ENCODE measurements around the gene MID1. TPM values are rescaled to one million over a fixed set of nuclear protein-coding genes. Genes with fewer than 3 reads are reported as not detected.

MID1 gene
- total RNA-seq, 2 experiments from 2014 or later = 0.19 TPM; not detected in 1

DNA sequence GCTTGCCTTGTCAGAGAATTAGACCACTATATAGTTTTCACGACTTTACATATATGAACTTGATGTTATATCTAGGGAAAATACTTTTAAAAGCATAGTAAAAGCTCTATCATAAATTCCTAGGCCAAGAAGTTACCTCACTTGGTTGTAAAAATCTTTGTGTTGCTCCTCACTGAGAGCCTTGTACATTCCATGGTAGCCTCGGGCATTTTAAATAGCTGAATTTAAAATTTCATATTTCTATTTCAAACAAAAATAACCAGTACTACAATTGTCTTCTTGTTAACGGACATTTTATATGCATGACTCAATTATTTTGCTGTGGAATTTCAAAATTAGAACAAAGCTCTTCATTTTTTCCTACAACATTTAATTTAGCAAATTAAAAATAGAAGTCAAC lies 107.6 kb downstream of the MID1 start:
- no peaks in the 10 kb centered on the region for H3K27me3 Mint-ChIP-seq
- Histone ChIP-seq H3K27me3 (ENCODE audit: control insufficient read depth in 1 of 2, insufficient read depth in 2 of 2, low read length in 2 of 2) (no peaks in the 10 kb centered on the region), H3K4me3 (ENCODE audit: low read length) (no peak overlapping the region), H3K9me3 (ENCODE audit: control insufficient read depth in 1 of 2, insufficient read depth in 1 of 2, low read length in 2 of 2) (no peaks in the 10 kb centered on the region), H3K4me1 (ENCODE audit: insufficient read depth, low read length) (no peaks in the 10 kb centered on the region), H3K27ac (ENCODE audit: low read depth in 1 of 2, low read length in 2 of 2) (no peak overlapping the region), H3K36me3 (ENCODE audit: insufficient read depth, low read length) (no peaks in the 10 kb centered on the region)
- POLR2A ChIA-PET = no interaction called here
- no peaks in the 10 kb centered on the region for H3K4me1 Mint-ChIP-seq (ENCODE audit: low read depth)
- CTCF ChIA-PET = no interaction called here
- TF ChIP-seq, protein P1, sequence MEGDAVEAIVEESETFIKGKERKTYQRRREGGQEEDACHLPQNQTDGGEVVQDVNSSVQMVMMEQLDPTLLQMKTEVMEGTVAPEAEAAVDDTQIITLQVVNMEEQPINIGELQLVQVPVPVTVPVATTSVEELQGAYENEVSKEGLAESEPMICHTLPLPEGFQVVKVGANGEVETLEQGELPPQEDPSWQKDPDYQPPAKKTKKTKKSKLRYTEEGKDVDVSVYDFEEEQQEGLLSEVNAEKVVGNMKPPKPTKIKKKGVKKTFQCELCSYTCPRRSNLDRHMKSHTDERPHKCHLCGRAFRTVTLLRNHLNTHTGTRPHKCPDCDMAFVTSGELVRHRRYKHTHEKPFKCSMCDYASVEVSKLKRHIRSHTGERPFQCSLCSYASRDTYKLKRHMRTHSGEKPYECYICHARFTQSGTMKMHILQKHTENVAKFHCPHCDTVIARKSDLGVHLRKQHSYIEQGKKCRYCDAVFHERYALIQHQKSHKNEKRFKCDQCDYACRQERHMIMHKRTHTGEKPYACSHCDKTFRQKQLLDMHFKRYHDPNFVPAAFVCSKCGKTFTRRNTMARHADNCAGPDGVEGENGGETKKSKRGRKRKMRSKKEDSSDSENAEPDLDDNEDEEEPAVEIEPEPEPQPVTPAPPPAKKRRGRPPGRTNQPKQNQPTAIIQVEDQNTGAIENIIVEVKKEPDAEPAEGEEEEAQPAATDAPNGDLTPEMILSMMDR (IDR thresholded peaks at IDR 0.05) = no peak
- DNase-seq = no peak
- no peak overlapping the region for H3K4me3 Mint-ChIP-seq
- intact Hi-C loops (cut with DNase I, micrococcal nuclease) = no loop called here
- H3K36me3 Mint-ChIP-seq (ENCODE audit: low read depth) = no peaks in the 10 kb centered on the region
- H3K27ac Mint-ChIP-seq = no peak overlapping the region
- no peak for ATAC-seq (ENCODE audit: poor library complexity)
- H3K9me3 Mint-ChIP-seq = no peaks in the 10 kb centered on the region

DNA sequence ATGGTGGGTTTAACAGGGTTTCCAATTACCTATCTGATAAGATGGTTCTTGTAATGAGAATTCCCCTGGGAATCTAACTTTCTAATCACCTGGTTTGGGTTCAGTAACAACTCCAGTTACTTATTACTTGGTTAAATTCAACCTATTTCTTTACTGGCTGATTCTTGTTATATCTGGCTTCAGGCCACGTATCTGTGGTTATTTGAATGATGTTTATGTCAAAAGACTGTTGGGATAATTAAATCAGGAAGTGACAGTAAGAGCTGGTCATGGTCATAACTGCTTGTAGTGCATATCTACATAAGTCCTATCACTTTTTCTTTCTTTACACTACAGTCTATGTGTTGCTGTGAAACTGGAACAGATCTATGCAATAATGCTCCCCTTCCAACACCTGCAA lies 108.1 kb downstream of the MID1 start:
- no peak overlapping the region for H3K4me3 Mint-ChIP-seq
- H3K4me1 Mint-ChIP-seq (ENCODE audit: low read depth) = no peaks in the 10 kb centered on the region
- TF ChIP-seq, protein P1 (IDR thresholded peaks at IDR 0.05) = no peak
- Histone ChIP-seq H3K4me3 (ENCODE audit: low read length) (no peak overlapping the region), H3K36me3 (ENCODE audit: insufficient read depth, low read length) (no peaks in the 10 kb centered on the region), H3K4me1 (ENCODE audit: insufficient read depth, low read length) (no peaks in the 10 kb centered on the region), H3K27me3 (ENCODE audit: control insufficient read depth in 1 of 2, insufficient read depth in 2 of 2, low read length in 2 of 2) (no peaks in the 10 kb centered on the region), H3K9me3 (ENCODE audit: control insufficient read depth in 1 of 2, insufficient read depth in 1 of 2, low read length in 2 of 2) (no peaks in the 10 kb centered on the region), H3K27ac (ENCODE audit: low read depth in 1 of 2, low read length in 2 of 2) (no peak overlapping the region)
- ChIA-PET POLR2A (no interaction called here), CTCF (no interaction called here)
- ATAC-seq (ENCODE audit: poor library complexity) = no peak
- DNase-seq = no peak
- H3K9me3 Mint-ChIP-seq = no peaks in the 10 kb centered on the region
- no peaks in the 10 kb centered on the region for H3K27me3 Mint-ChIP-seq
- intact Hi-C loops (cut with DNase I, micrococcal nuclease) = no loop called here
- H3K36me3 Mint-ChIP-seq (ENCODE audit: low read depth) = no peaks in the 10 kb centered on the region
- no peak overlapping the region for H3K27ac Mint-ChIP-seq

- H3K4me3 ChIP-seq (ENCODE audit: low read length) = no peak overlapping the region
- TF ChIP-seq, protein P1 (IDR thresholded peaks at IDR 0.05) = no peak
- ATAC-seq (ENCODE audit: poor library complexity) (no peak), DNase-seq (no peak)
- intact Hi-C loops (cut with DNase I, micrococcal nuclease) = no loop called here
- Mint-ChIP-seq H3K36me3 (ENCODE audit: low read depth) (no peaks in the 10 kb centered on the region), H3K27ac (no peak overlapping the region), H3K9me3 (no peaks in the 10 kb centered on the region), H3K27me3 (no peaks in the 10 kb centered on the region), H3K4me3 (no peak overlapping the region), H3K4me1 (ENCODE audit: low read depth) (no peaks in the 10 kb centered on the region)
- no peaks in the 10 kb centered on the region for H3K9me3 ChIP-seq (ENCODE audit: control insufficient read depth in 1 of 2, insufficient read depth in 1 of 2, low read length in 2 of 2)
- POLR2A ChIA-PET = no interaction called here
- no peak overlapping the region for H3K27ac ChIP-seq (ENCODE audit: low read depth in 1 of 2, low read length in 2 of 2)
- H3K36me3 ChIP-seq (ENCODE audit: insufficient read depth, low read length) = no peaks in the 10 kb centered on the region
- no peaks in the 10 kb centered on the region for H3K4me1 ChIP-seq (ENCODE audit: insufficient read depth, low read length)
- H3K27me3 ChIP-seq (ENCODE audit: control insufficient read depth in 1 of 2, insufficient read depth in 2 of 2, low read length in 2 of 2) = no peaks in the 10 kb centered on the region
- CTCF ChIA-PET = no interaction called here
These were observed 111.0 kb downstream of the MID1 start for GRCh38 chrX:10509397-10509796.

Measured in CD4-positive, alpha-beta T cell (primary cell).